Uterus (tissue), 4 donors: ENCODE data around the gene WFDC6. TPM values are rescaled to one million over a fixed set of nuclear protein-coding genes. Genes with fewer than 3 reads are reported as not detected.

Source experiments
- DNase-seq, 2 donors: peaks; one replicate each; pipeline ENCODE4 v3.0.0-alpha.2; 2019 to 2020
- H3K27ac ChIP-seq, 2 donors: fragments of 200-600 bp; sonication (generic); 1 replicate in 1 of 2; 2 replicates in 1 of 2; pipeline ENCODE4 v1.5.1; 2016 to 2018
- H3K27me3 ChIP-seq, 2 donors: fragments of 200-600 bp; sonication (generic); one replicate each; pipeline ENCODE4 v1.5.1; 2018 to 2019; ENCODE audit warnings: control low read depth in 1 of 2
- H3K36me3 ChIP-seq, 2 donors: fragments of 200-600 bp; sonication (generic); one replicate each; pipeline ENCODE4 v1.5.1; 2019; ENCODE audit warnings: control low read depth in 1 of 2
- H3K4me1 ChIP-seq, 2 donors: fragments of 200-600 bp; sonication (generic); one replicate each; pipeline ENCODE4 v1.5.1; 2018 to 2019; ENCODE audit warnings: control low read depth in 1 of 2
- H3K4me3 ChIP-seq, 2 donors: fragments of 200-600 bp; sonication (generic); 1 replicate in 1 of 2; 2 replicates in 1 of 2; pipeline ENCODE4 v1.5.1; 2018 to 2019; ENCODE audit warnings: mild to moderate bottlenecking in 1 of 2
- H3K9me3 ChIP-seq, 2 donors: fragments of 200-600 bp; sonication (generic); one replicate each; pipeline ENCODE4 v1.5.1; 2019; ENCODE audit warnings: control low read depth in 1 of 2
- CTCF ChIP-seq, 4 experiments: fragments of 200-600 bp in 2 of 4; fragments of 450-650 bp in 2 of 4; sonication (generic) in 2 of 4; IDR thresholded peaks; one replicate each; pipeline ENCODE4 v1.5.1; 2016 to 2019; ENCODE audit warnings: antibody characterized with exemption in 4 of 4, mild to moderate bottlenecking in 2 of 4, moderate library complexity in 1 of 4
- POLR2A ChIP-seq, 2 donors: fragments of 450-650 bp; IDR thresholded peaks; one replicate each; pipeline ENCODE4 v1.6.1; 2016; ENCODE audit warnings: antibody characterized with exemption in 2 of 2, mild to moderate bottlenecking in 1 of 2, moderate library complexity in 1 of 2
- intact Hi-C: fragments of 100-400 bp; cut with DNase I; formaldehyde crosslinking; loops from one replicate; pipeline ENCODE4 v1.15.1; 2023; ENCODE audit warnings: low total_unique reads
- small RNA-seq: library from RNA; depleted of rRNA; stranded (forward); fragments of <200 nt; gene quantifications from one replicate; pipeline ENCODE3, GENCODE V24; 2016
- total RNA-seq, 4 donors: library from RNA; depleted of rRNA in 3 of 4; stranded (reverse); fragments of >200 nt in 3 of 4; gene quantifications; one replicate each; pipeline versions ENCODE4 v1.1.0 to v1.2.4, GENCODE V29; 2014 to 2023
- donor health status: DM: yes; HTN: yes; CAD: no.

The WFDC6 gene
- total RNA-seq, 4 donors from 2014 or later, result not detected

GRCh38 chr20:45487231-45487635 is 52.0 kb downstream of the WFDC6 start:
- Histone ChIP-seq H3K27me3 (no peaks in the 10 kb centered on the region), H3K27ac (no peak overlapping the region), H3K36me3 (no peaks in the 10 kb centered on the region), H3K4me3 (no peak overlapping the region), H3K9me3 (no peaks in the 10 kb centered on the region), H3K4me1 (no peaks in the 10 kb centered on the region)
- intact Hi-C loops, result no loop called here
- no peak for DNase-seq
- TF ChIP-seq CTCF (IDR thresholded peaks at IDR 0.05) (no peak), POLR2A (IDR thresholded peaks at IDR 0.05) (no peak)

- TF ChIP-seq POLR2A (IDR thresholded peaks at IDR 0.05) (no peak), CTCF (IDR thresholded peaks at IDR 0.05) (no peak)
- DNase-seq, result no peak
- Histone ChIP-seq H3K36me3 (no peaks in the 10 kb centered on the region), H3K4me3 (no peak overlapping the region), H3K27ac (no peak overlapping the region), H3K9me3 (no peaks in the 10 kb centered on the region), H3K4me1 (no peaks in the 10 kb centered on the region), H3K27me3 (no peaks in the 10 kb centered on the region)
- intact Hi-C loops, result no loop called here
Measured at GRCh38 chr20:45485388-45485787, 53.9 kb downstream of the WFDC6 start.

- Histone ChIP-seq H3K27me3 (no peaks in the 10 kb centered on the region), H3K9me3 (no peaks in the 10 kb centered on the region), H3K4me1 (no peaks in the 10 kb centered on the region), H3K36me3 (no peaks in the 10 kb centered on the region), H3K4me3 (no peak overlapping the region), H3K27ac (no peak overlapping the region)
- DNase-seq, result no peak
- no peak for TF ChIP-seq POLR2A (IDR thresholded peaks at IDR 0.05)
- TF ChIP-seq CTCF (IDR thresholded peaks at IDR 0.05), result no peak
- intact Hi-C loops, result no loop called here
Measured at GRCh38 chr20:45484676-45485075, 54.6 kb downstream of the WFDC6 start.

Small RNAs within 50 kb of the gene (small RNA-seq; reads per million reads assigned to genes)
- gene AL031663.1, result not detected
- not detected for gene HSPD1P21
- not detected for gene RNA5SP485

Other genes starting within 250 kb of the WFDC6 start
- not detected for gene RBPJL, start 232.6 kb downstream of the WFDC6 start, total RNA-seq
- gene MATN4, start 231.2 kb downstream of the WFDC6 start, total RNA-seq, result 1 to 10 TPM in 1 of 4 donors, not detected in 3; 5.6 TPM
- 10 to 100 TPM in 3 of 4 donors, 1 to 10 TPM in 1; 7.9 to 77.9 (median 48.4) TPM for gene SDC4, start 191.1 kb downstream of the WFDC6 start, total RNA-seq
- gene SYS1, start 176.3 kb downstream of the WFDC6 start, total RNA-seq, result 10 to 100 TPM; 19.0 to 35.6 (median 25.0) TPM
- gene TP53TG5, start 161.2 kb downstream of the WFDC6 start, total RNA-seq, result 1 to 10 TPM in 1 of 4 donors, not detected in 3; 1.9 TPM
- gene DBNDD2, start 131.2 kb downstream of the WFDC6 start, total RNA-seq, result 10 to 100 TPM in 3 of 4 donors, 1 to 10 TPM in 1; 7.5 to 84.2 (median 62.4) TPM
- 10 to 100 TPM; 28.7 to 89.2 (median 62.6) TPM for gene PIGT, start 123.3 kb downstream of the WFDC6 start, total RNA-seq
- gene WFDC2, start 69.7 kb downstream of the WFDC6 start, total RNA-seq, result 10 to 100 TPM in 2 of 4 donors, 1 to 10 TPM in 1, not detected in 1; 7.9 to 18.3 (median 15.5) TPM
- gene SPINT3, start 23.9 kb downstream of the WFDC6 start, total RNA-seq, result not detected
- gene EPPIN, start 7.9 kb upstream of the WFDC6 start, total RNA-seq, result under 1 TPM in 1 of 4 donors, not detected in 3; 0.97 TPM
- not detected for gene WFDC8, start 39.8 kb upstream of the WFDC6 start, total RNA-seq
- not detected for gene WFDC10A, start 90.3 kb upstream of the WFDC6 start, total RNA-seq
- gene WFDC9, start 91.8 kb upstream of the WFDC6 start, total RNA-seq, result not detected
- gene WFDC11, start 130.8 kb upstream of the WFDC6 start, total RNA-seq, result not detected
- not detected for gene WFDC13, start 162.6 kb upstream of the WFDC6 start, total RNA-seq
- not detected for gene WFDC10B, start 165.5 kb upstream of the WFDC6 start, total RNA-seq
- gene SPINT4, start 182.9 kb upstream of the WFDC6 start, total RNA-seq, result not detected